Stimulated activated CD4-positive, alpha-beta T cell treated with anti-CD3 and anti-CD28 coated beads, Interleukin-12 subunit alpha, Interleukin-12 subunit beta, amount 100 ng/mL, for 48 hours (primary cell): ENCODE data around the gene GPLD1.
A peak's percentile ranks its signal among the peaks of the same experiment; 100 is the strongest.
"Not testable (repeated sequence)": the region's sequence is repeated elsewhere in the genome, so short reads cannot be mapped to it uniquely, and the experiment has no call there.

Source experiments
- DNase-seq, 3 donors: peaks; one replicate each; pipeline ENCODE4 v3.0.0-alpha.2; 2020; ENCODE audit warnings: low read depth in 2 of 3, low spot score in 1 of 3

Gene GPLD1, protein sequence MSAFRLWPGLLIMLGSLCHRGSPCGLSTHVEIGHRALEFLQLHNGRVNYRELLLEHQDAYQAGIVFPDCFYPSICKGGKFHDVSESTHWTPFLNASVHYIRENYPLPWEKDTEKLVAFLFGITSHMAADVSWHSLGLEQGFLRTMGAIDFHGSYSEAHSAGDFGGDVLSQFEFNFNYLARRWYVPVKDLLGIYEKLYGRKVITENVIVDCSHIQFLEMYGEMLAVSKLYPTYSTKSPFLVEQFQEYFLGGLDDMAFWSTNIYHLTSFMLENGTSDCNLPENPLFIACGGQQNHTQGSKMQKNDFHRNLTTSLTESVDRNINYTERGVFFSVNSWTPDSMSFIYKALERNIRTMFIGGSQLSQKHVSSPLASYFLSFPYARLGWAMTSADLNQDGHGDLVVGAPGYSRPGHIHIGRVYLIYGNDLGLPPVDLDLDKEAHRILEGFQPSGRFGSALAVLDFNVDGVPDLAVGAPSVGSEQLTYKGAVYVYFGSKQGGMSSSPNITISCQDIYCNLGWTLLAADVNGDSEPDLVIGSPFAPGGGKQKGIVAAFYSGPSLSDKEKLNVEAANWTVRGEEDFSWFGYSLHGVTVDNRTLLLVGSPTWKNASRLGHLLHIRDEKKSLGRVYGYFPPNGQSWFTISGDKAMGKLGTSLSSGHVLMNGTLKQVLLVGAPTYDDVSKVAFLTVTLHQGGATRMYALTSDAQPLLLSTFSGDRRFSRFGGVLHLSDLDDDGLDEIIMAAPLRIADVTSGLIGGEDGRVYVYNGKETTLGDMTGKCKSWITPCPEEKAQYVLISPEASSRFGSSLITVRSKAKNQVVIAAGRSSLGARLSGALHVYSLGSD

DNA sequence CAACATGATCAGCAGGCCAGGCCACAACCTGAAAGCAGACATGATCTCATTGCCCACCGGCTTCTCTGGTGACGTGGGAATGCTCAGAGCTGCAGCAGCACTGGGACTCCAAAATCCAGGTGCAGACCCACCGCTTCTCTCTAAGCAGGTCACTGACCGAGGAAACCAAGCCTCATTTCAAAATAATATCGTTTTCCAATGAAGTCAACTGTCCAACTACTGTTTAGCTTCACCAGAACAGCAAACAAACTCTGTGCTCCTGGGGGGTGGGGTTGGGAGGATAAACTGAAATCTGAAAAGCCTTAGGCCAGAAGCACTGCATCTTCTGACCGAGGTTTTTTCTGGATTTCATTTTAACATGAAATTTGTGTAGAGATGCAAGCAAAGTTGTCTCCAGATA is at the start of gene GPLD1:
Gene GPLD1 (minus strand): TSS at position 109 of the 400 bp plus-strand sequence. CDS start 67 bp downstream, at position 42.
- DNase-seq, result no peak

DNA sequence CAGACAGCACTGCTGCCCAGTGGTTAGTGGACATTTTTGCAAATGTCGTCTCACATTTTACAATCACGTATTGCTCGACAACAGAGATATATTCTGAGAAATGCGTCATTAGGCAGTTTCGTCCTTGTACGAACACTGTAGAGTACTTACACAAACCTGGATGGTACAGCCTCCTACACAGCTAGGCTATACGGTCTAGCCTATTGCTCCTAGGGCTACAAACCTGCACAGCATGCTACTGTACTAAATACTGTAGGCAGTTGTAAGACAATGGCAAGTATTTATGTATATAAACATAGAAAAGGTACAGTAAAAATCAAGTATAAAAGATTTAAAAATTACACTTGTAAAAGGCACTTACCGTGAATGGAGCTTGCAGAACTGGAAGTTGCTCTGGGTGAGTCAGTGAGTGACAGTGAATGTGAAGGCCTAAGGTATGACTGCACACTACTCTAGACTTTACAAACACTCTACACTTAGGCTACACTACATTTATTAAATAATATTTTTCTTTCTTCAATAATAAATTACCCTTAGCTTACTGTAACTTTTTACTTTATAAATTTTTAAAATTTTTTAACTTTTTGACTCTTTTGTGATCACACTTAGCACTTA is 48.5 kb upstream of the GPLD1 start:
- DNase-seq, result no peak

DNA sequence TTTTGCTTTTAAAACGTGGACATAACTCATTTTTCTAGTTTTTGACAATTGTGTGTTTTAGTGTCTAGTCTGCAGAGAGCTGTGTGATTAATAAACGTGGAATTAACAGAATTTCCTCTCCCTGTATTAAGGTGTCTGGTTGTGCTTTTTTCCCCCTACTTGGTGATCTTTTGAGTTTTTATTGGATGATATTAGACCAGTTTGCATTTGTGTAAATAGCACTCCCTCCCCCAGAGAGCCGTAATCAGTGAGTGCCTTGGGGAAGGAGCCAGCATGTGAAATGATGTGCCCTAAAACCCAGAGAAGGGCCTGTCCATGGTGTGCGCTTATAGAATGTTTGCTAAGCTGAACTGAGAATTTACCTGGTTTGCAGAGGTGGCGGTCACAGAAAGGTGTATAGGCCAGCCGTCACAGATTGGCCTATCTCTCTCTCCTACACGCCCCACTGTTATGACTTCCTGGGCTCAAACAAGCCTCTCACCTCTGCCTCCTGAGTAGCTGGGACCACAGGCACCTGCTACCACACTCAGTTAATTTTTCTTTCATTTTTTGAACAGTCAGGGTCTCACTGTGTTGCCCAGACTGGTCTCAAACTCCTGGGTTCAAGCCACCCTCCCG is 47.8 kb upstream of the GPLD1 start:
- no peak for DNase-seq

DNA sequence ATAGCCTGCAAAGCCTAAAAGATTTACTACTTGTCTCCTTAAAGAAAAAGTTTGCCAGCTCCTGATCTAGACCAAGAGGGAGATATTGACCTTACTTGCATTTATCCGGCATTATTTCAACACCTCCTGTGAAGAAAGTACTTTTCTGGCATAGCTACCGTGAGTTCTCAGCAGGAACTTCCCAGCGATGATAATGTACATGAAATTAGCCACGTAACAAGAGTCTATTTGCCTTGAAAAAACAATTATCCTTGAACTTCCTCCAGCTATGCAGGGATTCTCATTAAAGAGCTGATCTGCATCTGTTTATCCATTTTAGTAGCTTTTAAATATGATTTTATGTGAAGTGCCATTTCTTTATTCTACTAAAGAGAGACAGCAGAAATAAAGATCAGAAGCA is 47.1 kb upstream of the GPLD1 start:
- no peak for DNase-seq

DNA sequence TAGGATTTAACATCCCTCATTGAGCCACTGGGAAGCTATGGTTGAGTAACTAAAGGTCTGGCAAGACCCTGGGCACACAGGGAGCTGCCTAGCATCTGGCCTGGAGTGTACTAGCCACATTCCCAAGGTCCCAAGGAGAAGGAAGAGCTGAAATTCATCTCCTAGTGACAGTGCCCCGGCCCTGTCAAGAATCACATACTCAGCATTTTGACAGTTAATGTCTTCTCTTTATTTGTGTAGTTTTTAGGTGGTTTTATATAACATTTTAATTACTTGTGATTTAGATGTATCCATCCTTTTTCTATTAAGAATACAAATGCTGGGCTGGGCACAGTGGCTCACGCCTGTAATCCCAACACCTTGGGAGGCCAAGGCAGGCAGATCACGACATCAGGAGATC is 45.8 kb upstream of the GPLD1 start:
- no peak for DNase-seq

DNA sequence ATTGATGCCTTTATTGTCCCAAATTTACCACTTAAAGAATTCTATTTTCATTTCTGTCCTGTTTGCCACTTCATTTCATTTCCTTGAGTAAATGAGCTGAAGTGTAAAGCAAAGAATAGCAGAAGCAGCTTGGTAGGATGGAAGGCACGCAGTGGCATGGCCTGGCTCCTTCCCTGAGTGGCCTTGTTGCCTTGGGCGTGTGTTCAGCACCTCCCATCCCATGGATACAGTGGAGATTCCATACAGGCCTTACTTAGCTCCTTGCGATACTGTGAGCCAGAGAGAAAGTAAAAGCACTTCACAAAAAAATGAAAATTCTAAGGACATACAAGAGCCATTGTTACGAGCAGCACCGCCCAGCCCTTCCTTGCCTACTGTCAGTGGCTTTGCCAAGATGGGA is 45.0 kb upstream of the GPLD1 start:
- no peak for DNase-seq

DNA sequence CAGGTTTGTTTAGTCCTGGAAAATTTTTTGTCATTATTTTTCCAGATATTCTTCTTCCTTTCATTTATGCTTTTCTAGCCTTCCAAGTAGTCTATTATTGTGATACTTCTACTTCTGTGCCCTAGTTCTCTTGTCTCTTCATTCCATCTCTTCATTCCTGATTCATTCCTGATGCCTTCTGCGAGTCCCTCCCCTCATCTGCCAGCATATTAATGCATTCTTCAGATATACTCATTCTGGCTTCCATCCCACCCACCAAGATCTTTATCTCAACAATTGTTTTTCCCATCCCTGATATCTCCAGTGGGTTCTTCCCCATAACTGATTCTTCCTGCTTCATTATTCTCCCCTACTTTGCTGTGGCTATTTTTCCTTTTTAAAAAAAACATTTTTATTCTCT is 40.6 kb upstream of the GPLD1 start:
- DNase-seq, result no peak

DNA sequence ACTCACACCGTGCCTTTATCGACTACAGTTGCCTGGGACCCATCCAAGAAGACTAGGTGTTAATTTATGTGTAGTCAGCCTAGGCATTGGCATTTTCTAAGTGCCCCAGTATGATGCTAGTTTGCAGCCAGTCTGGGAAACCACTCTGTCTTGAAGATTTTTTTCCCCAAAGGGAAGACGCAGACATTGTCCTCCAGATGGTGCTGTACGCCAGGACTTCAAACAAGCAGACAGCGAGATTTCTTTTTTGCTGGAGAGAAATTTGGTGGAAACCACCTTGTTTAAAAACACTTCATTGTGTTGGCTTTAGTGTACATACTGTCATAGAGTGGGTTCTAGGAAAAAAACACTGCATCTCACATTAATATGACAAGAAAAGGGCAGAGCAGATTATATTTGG is 35.4 kb upstream of the GPLD1 start:
- DNase-seq, result no peak

DNA sequence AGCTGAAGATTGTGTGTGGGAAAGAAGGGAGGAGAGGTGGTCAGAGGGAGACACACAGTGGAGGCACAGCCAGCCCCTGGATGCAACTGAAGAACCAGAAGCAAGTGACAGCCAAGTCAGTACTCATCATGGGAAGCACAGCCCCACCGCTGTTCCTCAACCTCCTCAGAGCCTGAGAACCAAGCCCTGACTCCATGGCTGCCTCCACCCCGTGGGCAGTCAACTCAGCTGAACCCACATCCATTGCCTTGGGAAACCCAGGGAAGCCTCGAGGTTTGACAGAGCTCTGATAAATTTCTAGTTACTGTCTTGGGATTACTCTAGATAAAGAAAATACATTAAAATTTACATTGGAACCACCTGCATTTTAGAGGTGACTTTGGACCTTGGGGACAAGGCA is 35.0 kb upstream of the GPLD1 start:
- DNase-seq, result no peak

DNA sequence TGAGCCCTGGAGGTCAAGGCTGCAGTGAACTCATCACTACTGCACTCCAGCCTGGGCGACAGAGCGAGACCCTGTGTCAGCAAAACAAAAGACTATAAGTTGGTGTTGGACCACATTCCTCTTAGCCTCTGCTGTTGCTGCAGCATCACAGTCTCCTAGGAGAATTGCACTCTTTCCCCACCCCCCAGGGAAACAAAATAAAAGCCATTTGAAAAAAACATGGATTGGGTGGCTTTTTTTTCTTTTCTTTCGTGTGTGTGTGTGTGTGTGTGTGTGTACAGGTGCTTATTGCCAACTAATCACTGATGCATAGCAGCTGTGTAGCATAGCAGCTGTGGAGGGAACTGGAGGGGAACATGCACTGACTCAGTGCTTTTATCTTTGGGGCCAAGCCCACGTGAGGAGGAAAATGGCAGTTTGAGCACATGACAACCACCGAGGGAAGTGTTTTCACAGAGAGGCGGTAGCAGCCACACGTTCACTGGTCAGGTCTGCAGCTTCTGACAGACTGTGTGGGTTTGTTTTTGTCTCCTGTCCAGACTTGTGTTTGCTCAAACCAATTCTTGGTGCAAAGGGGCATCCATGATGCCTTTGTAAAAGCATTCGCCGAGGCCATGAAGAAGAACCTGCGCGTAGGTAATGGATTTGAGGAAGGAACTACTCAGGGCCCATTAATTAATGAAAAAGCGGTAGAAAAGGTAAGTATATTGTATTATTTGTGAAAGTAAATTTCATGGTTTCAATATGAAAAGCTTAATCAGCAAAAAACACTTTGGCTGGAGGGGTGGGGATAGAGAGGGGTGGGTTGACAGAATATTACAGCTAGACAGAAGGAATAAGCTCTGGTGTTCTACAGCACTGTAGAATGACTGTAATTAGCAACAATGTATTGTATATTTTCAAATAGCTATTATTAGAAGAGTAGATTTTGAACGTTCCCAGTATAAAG is 33.1 kb upstream of the GPLD1 start:
- DNase-seq, result no peak

DNA sequence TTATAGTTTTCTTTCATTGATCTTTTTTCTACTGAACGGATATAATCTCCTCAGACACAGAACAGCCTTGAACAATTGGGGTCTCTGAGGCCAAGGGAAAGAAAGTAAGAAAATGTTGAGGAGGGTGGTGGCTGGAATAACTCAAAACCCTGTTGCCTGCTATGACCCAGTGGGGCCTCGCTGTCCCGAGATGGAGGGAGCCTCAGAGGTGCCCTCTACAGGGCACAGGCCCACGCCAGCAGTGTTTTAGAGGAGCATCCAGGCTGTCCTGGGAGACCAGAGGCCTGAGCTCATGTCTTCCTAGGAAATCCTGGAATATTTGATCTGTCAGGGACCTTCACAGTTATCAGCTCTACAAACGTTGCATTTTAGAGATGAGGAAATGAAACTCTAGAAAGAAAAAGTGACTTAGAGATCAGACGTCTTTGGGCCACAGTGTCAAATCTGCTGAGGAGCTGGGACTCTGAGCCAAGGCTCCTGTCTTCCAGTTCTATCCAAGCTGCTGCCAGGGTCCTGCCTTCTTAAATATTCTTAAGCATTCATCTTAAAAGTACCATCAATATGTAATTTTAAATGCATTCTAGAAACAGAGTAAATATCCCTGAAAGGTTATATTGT is 31.7 kb upstream of the GPLD1 start:
- DNase-seq, result peak; percentile 17 to 25 (median 22)

DNA sequence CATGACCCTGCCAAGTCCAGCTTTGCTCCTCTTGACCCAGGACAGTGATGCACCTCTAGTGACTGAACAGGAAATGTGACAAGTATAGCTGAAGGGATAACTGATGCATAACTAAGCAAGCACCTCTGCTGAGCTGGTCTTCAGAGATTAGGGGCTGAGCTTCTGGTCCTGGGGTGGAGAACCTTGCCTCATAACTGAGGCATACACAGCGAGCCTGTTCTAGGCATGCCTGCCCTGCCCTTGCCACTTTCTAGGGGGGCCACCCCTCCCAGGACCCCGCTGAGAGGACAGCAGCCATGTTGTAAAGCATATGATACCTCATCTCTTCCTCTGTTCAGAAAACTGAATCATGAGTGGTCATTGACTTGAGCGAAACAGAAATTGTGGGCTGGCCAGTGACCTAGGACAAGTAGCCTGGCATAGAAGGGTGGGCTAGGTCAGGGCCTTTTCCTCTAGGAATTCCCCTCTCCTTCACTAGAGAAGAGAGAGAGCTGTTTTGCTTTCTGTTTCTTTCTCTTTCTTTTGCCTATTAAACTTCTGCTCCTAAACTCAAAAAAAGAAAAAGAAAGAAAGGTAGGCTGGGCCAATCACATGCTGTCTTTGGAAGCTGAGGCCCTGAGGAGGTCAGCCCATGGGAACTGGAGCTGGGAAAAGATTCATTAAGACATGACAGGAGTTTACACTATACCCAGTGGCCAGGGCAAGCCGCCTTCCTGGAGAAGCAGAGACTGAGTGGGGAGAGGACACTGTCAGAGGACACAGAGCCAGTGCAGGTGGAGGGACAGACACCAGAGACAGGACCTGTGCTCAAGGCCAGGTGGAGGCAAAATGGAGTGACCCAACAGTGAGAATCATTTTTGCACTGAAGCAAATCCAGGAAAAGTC is 28.5 kb upstream of the GPLD1 start:
- DNase-seq, result no peak

DNA sequence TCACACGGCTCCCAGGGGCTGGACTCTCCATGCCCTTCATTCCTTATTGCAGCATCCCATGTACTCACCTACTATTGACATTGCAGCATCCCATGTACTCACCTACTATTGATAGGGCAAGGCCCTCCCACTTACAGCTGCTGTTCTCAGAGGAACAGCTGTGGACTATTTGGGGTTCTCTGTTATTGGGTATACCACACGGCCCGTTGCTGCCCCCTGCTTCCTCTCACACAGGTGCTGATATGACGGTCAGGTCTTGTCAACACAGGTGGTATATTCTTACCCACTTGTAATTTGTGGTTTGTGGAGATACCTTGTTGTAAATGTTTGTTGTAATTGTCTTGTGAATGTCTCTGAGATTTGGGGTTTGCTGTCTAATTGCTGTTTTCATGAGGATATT is 24.2 kb upstream of the GPLD1 start:
- DNase-seq, result no peak

DNA sequence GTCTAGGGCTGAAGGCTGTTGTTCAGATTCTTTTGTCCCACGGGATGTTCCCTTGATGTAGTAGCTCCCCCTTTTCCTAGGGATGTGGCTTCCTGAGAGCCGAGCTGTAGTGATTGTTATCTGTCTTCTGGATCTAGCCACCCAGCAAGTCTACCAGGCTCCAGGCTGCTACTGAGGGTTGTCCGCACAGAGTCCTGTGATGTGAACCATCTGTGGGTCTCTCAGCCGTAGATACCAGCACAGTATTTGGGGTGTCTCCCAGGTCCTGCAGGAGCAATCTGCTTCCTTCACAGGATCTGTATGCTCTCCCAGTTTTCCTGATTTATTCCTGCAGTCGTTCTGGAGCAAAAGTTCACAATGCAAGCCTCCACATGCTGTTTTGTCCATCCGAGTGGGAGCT is 22.6 kb upstream of the GPLD1 start:
- not testable (repeated sequence) for DNase-seq

DNA sequence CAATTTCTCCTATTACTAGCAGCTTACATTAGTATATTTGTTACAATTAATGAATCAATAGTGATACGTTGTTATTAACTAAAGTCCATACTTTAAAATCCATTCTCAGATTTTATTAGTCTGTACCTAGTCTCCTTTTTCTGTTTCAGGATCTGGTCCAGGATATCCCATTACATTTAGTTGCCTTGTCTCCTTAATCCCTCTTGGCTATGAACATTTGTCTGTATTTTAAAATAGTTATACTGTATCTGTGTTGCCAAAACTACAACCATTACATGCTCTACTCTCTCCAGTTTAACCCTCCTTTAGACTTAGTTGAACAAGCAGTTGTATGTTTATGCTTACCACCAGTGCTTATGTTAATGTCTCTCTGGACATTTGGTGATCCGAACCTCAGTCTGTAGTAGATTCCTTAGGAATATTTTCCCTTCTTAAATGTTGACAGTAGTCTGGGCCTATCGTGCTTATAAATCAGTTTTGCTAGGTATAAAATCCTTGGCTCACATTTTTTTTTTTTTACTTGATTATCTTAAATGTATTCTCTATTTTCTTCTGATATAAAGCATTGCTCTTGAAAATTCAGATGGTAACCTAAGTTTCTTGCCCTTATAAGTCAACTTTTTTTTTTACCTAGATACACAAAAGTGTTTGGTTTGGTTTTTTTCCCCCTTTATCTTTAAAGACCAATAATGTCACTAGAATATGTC is 17.6 kb upstream of the GPLD1 start:
- DNase-seq, result no peak

DNA sequence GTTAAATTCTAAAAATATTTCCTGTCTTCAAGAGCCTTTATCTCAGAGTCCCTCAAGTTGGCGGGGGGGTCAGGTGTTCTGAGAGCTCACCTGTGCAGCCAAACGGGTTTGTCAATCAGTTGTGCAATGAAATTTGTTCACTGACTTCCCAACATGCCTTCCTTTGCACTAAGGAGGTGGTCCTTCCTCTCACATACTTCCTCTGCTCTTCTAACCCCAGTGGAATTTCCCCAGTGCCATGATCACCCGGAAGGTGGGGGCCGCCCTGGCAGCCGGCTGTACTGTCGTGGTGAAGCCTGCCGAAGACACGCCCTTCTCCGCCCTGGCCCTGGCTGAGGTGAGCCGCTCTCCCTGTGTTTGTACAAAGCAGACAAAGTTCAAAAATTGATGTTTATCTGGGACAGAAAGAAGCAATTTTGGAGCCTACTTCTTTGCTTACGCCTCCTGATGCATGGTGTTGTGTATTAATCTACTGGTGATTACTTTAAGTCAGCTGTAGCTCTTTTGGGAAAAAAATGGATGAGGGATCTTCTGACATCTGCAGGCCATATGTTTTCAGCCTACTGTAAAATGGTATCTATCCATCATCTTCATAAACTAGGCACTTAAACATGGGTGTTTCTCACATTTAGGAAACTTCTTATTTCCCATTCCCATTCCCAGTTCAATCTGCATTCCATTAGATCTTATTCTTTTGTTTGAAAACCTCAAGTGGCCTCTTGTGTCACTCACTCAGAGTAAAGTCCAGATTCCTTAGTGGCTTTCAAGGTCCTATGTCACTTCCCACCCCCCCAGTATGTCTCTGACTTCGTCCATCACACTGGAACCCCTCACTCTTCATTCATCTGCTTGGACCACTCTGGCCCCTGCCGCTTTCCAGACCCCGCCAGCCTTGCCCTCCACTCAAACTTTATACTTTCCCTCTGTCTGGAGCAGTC is 15.5 kb upstream of the GPLD1 start:
- no peak for DNase-seq

DNA sequence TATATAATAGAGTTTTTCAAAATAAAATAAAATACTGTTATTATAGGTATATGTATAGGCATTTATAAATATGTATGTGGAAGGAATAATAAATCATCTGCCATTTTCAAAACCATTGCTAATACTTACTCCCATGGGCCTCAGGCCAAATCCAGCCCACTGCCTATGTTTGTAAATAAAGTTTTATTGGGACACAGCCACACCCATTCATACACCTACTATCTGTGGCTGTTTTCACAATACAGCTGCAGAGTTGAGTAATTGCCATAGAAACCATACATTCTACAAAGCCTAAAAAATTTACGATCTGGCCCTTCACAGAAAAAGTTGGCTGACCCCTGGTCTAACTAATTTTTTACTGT is 14.9 kb upstream of the GPLD1 start:
- no peak for DNase-seq
